HEK293 (cell line): Measurements from ENCODE around the gene KREMEN1.

Source experiments
- EGR2 ChIP-seq: fragments of 450-650 bp; formaldehyde crosslinking; IDR thresholded peaks from 2 replicates; pipeline ENCODE4 v1.5.1; 2016; ENCODE audit warnings: low read depth, missing biosample characterization, missing genetic modification characterization
- MYNN ChIP-seq: fragments of 450-650 bp; formaldehyde crosslinking; IDR thresholded peaks from 2 replicates; pipeline ENCODE4 v1.5.1; 2016; ENCODE audit warnings: missing biosample characterization, missing genetic modification characterization, borderline replicate concordance
- ZNF138 ChIP-seq: fragments of 450-650 bp; formaldehyde crosslinking; IDR thresholded peaks from 2 replicates; pipeline ENCODE4 v1.5.1; 2016; ENCODE audit warnings: missing biosample characterization, missing genetic modification characterization, borderline replicate concordance
- ZNF623 ChIP-seq: fragments of 450-650 bp; formaldehyde crosslinking; IDR thresholded peaks from 2 replicates; pipeline ENCODE4 v1.5.1; 2016; ENCODE audit warnings: missing biosample characterization, missing genetic modification characterization
- TF ChIP-seq, protein P1 (sequence below): fragments of 450-650 bp; formaldehyde crosslinking; IDR thresholded peaks from 2 replicates; pipeline ENCODE4 v1.5.1; 2016; ENCODE audit warnings: missing biosample characterization, missing genetic modification characterization
- TF ChIP-seq, protein P2 (sequence below): sonication (generic); formaldehyde crosslinking; IDR thresholded peaks from 2 replicates; pipeline ENCODE4 v1.8.1; 2022; ENCODE audit warnings: mild to moderate bottlenecking, moderate library complexity, missing genetic modification reagents
- TF ChIP-seq, protein P3 (sequence below): fragments of 450-650 bp; formaldehyde crosslinking; IDR thresholded peaks from 2 replicates; pipeline ENCODE4 v1.5.1; 2016; ENCODE audit warnings: missing biosample characterization, missing genetic modification characterization

DNA sequence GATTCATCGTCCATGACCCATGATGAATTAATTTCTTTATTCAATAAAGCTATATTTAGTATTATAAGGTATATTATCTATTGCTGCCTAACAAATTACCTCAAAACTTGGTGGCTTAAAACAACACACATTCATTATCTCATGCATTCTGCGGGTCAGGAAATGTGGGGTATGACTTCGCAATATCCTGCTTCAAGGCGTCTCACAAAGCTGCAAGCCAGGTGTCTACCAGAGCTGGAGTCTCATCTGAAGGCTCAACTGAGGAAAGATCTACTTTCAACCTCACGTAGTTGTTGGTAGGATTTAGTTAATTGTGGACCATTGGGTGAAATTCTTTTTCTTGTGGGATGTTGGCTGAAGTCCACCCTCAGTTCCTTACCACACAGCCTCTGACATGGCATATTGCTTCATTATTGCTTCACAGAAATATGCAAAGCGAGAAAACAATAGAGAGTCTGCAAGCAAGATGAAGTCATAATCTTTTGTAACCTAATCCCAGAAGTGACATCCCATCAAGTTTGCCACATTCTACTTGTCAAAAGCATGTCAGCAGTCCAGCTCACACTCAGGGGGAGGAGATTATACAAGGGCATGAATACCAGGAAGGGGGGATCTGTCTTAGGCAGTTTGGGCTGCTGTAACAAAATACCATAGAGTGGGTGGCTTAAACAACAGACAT is 45.1 kb downstream of the KREMEN1 start:
- TF ChIP-seq, protein P1, sequence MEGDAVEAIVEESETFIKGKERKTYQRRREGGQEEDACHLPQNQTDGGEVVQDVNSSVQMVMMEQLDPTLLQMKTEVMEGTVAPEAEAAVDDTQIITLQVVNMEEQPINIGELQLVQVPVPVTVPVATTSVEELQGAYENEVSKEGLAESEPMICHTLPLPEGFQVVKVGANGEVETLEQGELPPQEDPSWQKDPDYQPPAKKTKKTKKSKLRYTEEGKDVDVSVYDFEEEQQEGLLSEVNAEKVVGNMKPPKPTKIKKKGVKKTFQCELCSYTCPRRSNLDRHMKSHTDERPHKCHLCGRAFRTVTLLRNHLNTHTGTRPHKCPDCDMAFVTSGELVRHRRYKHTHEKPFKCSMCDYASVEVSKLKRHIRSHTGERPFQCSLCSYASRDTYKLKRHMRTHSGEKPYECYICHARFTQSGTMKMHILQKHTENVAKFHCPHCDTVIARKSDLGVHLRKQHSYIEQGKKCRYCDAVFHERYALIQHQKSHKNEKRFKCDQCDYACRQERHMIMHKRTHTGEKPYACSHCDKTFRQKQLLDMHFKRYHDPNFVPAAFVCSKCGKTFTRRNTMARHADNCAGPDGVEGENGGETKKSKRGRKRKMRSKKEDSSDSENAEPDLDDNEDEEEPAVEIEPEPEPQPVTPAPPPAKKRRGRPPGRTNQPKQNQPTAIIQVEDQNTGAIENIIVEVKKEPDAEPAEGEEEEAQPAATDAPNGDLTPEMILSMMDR (tag by site-specific recombination), result no peak
- TF ChIP-seq MYNN (tag by site-specific recombination) (no peak), ZNF138 (tag by site-specific recombination) (no peak), EGR2 (tag by site-specific recombination) (no peak), ZNF623 (no peak)
- TF ChIP-seq, protein P2, sequence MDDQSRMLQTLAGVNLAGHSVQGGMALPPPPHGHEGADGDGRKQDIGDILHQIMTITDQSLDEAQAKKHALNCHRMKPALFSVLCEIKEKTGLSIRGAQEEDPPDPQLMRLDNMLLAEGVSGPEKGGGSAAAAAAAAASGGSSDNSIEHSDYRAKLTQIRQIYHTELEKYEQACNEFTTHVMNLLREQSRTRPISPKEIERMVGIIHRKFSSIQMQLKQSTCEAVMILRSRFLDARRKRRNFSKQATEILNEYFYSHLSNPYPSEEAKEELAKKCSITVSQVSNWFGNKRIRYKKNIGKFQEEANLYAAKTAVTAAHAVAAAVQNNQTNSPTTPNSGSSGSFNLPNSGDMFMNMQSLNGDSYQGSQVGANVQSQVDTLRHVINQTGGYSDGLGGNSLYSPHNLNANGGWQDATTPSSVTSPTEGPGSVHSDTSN (CRISPR knock-in tag), result no peak
- TF ChIP-seq, protein P3, sequence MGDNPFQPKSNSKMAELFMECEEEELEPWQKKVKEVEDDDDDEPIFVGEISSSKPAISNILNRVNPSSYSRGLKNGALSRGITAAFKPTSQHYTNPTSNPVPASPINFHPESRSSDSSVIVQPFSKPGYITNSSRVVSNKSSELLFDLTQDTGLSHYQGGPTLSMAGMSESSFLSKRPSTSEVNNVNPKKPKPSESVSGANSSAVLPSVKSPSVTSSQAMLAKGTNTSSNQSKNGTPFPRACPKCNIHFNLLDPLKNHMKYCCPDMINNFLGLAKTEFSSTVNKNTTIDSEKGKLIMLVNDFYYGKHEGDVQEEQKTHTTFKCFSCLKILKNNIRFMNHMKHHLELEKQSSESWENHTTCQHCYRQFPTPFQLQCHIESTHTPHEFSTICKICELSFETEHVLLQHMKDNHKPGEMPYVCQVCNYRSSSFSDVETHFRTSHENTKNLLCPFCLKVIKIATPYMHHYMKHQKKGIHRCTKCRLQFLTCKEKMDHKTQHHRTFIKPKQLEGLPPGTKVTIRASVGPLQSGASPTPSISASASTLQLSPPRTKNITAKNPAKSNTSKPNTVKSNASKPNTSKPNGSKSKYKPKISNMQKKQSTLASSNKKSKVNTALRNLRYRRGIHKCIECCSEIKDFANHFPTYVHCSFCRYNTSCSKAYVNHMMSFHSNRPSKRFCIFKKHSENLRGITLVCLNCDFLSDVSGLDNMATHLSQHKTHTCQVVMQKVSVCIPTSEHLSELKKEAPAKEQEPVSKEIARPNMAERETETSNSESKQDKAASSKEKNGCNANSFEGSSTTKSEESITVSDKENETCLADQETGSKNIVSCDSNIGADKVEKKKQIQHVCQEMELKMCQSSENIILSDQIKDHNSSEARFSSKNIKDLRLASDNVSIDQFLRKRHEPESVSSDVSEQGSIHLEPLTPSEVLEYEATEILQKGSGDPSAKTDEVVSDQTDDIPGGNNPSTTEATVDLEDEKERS, result no peak
